Measurements from ENCODE around the gene ANO7.

The ANO7 gene

DNA sequence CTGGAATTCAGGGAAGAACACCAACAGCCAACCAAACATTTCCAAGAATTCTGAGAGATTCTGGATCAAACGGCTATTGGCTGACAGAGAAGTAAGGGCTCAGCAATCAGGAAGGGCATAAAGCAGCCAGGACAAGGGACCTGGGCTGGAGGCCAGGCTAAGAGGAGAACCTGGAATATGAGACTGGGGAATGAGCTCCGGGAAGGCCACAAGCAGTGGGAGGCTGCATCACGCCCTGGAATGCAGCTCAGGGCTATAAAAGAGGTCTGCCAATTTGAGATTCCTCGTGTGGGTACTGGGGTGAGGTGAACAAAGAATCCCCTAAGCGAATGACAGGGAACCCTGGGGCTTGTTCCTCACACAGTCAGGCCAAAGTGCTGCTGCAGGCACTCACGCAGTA is 60.4 kb downstream of the ANO7 start:
- TF ChIP-seq, protein P1, sequence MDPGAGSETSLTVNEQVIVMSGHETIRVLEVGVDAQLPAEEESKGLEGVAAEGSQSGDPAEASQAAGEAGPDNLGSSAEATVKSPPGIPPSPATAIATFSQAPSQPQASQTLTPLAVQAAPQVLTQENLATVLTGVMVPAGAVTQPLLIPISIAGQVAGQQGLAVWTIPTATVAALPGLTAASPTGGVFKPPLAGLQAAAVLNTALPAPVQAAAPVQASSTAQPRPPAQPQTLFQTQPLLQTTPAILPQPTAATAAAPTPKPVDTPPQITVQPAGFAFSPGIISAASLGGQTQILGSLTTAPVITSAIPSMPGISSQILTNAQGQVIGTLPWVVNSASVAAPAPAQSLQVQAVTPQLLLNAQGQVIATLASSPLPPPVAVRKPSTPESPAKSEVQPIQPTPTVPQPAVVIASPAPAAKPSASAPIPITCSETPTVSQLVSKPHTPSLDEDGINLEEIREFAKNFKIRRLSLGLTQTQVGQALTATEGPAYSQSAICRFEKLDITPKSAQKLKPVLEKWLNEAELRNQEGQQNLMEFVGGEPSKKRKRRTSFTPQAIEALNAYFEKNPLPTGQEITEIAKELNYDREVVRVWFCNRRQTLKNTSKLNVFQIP (CRISPR knock-in tag; IDR thresholded peaks at IDR 0.05; ENCODE audit: borderline replicate concordance, low read depth): no peak
- TF ChIP-seq ZC3H10 (CRISPR knock-in tag; IDR thresholded peaks at IDR 0.05) (no peak), PPARA (CRISPR knock-in tag; IDR thresholded peaks at IDR 0.05; ENCODE audit: borderline replicate concordance) (no peak), BACH2 (CRISPR knock-in tag; IDR thresholded peaks at IDR 0.05; ENCODE audit: borderline replicate concordance) (no peak), TOX (CRISPR knock-in tag; IDR thresholded peaks at IDR 0.05; ENCODE audit: borderline replicate concordance) (no peak), TCF4 (CRISPR knock-in tag; IDR thresholded peaks at IDR 0.05; ENCODE audit: borderline replicate concordance) (no peak), ZFP3 (CRISPR knock-in tag; IDR thresholded peaks at IDR 0.05) (no peak), RARB (CRISPR knock-in tag; IDR thresholded peaks at IDR 0.05) (no peak)

GRCh38 chr2:241249654-241250053 is 61.2 kb downstream of the ANO7 start:
- no peak for ATAC-seq
- no peak for TF ChIP-seq PPARA (CRISPR knock-in tag; IDR thresholded peaks at IDR 0.05; ENCODE audit: borderline replicate concordance)
- TF ChIP-seq GLIS3 (CRISPR knock-in tag; IDR thresholded peaks at IDR 0.05): no peak
- no peak for TF ChIP-seq PATZ1 (CRISPR knock-in tag; IDR thresholded peaks at IDR 0.05; ENCODE audit: borderline replicate concordance)
- no peak for TF ChIP-seq CSDC2 (CRISPR knock-in tag; IDR thresholded peaks at IDR 0.05)
- TF ChIP-seq RARB (CRISPR knock-in tag; IDR thresholded peaks at IDR 0.05): no peak
- TF ChIP-seq ZFP30 (CRISPR knock-in tag; IDR thresholded peaks at IDR 0.05): no peak
- TF ChIP-seq ZC3H10 (CRISPR knock-in tag; IDR thresholded peaks at IDR 0.05): no peak
- no peak for TF ChIP-seq ZNF70 (CRISPR knock-in tag; IDR thresholded peaks at IDR 0.05)
- TF ChIP-seq, protein P1 (CRISPR knock-in tag; IDR thresholded peaks at IDR 0.05; ENCODE audit: borderline replicate concordance, low read depth): no peak
- TF ChIP-seq, protein P2, sequence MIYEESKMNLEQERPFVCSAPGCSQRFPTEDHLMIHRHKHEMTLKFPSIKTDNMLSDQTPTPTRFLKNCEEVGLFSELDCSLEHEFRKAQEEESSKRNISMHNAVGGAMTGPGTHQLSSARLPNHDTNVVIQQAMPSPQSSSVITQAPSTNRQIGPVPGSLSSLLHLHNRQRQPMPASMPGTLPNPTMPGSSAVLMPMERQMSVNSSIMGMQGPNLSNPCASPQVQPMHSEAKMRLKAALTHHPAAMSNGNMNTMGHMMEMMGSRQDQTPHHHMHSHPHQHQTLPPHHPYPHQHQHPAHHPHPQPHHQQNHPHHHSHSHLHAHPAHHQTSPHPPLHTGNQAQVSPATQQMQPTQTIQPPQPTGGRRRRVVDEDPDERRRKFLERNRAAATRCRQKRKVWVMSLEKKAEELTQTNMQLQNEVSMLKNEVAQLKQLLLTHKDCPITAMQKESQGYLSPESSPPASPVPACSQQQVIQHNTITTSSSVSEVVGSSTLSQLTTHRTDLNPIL (CRISPR knock-in tag; IDR thresholded peaks at IDR 0.05; ENCODE audit: low read depth): no peak
- TF ChIP-seq ZNF8 (CRISPR knock-in tag; IDR thresholded peaks at IDR 0.05): no peak
- no peak for TF ChIP-seq ESRRG (CRISPR knock-in tag; IDR thresholded peaks at IDR 0.05)
- TF ChIP-seq, protein P3, sequence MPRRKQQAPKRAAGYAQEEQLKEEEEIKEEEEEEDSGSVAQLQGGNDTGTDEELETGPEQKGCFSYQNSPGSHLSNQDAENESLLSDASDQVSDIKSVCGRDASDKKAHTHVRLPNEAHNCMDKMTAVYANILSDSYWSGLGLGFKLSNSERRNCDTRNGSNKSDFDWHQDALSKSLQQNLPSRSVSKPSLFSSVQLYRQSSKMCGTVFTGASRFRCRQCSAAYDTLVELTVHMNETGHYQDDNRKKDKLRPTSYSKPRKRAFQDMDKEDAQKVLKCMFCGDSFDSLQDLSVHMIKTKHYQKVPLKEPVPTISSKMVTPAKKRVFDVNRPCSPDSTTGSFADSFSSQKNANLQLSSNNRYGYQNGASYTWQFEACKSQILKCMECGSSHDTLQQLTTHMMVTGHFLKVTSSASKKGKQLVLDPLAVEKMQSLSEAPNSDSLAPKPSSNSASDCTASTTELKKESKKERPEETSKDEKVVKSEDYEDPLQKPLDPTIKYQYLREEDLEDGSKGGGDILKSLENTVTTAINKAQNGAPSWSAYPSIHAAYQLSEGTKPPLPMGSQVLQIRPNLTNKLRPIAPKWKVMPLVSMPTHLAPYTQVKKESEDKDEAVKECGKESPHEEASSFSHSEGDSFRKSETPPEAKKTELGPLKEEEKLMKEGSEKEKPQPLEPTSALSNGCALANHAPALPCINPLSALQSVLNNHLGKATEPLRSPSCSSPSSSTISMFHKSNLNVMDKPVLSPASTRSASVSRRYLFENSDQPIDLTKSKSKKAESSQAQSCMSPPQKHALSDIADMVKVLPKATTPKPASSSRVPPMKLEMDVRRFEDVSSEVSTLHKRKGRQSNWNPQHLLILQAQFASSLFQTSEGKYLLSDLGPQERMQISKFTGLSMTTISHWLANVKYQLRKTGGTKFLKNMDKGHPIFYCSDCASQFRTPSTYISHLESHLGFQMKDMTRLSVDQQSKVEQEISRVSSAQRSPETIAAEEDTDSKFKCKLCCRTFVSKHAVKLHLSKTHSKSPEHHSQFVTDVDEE (CRISPR knock-in tag; IDR thresholded peaks at IDR 0.05): no peak
- no peak for TF ChIP-seq ISL1 (CRISPR knock-in tag; IDR thresholded peaks at IDR 0.05)
- TF ChIP-seq ZFP3 (CRISPR knock-in tag; IDR thresholded peaks at IDR 0.05): no peak
- no peak for TF ChIP-seq SNAI2 (CRISPR knock-in tag; IDR thresholded peaks at IDR 0.05)

More for the DNA sequence above, 60.4 kb downstream of the ANO7 start:
- ATAC-seq: no peak

DNA sequence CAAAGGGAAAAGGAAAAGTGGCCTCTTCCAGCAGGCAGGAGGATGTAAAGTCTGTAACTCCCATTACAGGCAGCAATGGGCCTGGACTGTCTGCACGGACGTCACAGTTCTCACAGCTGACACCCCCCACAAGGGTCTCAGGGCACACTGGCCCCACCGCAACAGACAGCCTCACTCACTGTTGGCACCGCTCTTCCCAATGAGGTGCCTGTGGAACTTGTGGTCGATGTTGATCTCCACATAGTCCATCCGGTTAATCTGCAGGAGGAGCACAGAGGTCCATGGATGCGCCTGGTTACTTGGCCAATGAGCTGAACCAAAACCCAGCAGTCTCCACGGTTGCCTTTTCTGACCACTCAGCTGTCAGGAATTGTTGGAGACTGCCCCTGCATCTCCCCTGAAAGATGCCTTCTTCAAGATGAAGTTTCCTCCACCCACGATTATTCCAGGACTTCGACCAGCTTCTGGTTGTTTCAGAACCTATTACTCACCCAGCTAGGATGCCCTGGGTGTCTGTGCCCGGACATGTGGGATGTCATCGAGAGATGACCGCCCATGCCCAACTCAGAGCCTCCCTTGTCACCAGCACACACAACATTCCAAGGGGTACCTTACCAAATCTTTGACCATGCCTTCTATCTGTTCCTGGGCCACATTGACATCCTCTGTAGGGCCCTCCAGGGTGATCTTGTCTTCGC is 64.5 kb downstream of the ANO7 start:
- no peak for TF ChIP-seq ARNTL (CRISPR knock-in tag; IDR thresholded peaks at IDR 0.05; ENCODE audit: borderline replicate concordance, low read depth)
- TF ChIP-seq, protein P3 (CRISPR knock-in tag; IDR thresholded peaks at IDR 0.05): no peak
- no peak for ATAC-seq

All from SK-N-SH treated with all-trans-retinoic acid at 6 μM for 48 hours (cell line).